ENCODE results near the gene RUSF1.
"Not testable (repeated sequence)": the region's sequence is repeated elsewhere in the genome, so short reads cannot be mapped to it uniquely, and the experiment has no call there.

Gene RUSF1

GRCh38 chr16:31455601-31456314 lies 52.4 kb downstream of the RUSF1 start:
- FAIRE-seq (no peak), DNase-seq (ENCODE audit: insufficient read length, low spot score) (no peak)

GRCh38 chr16:31453255-31454204 lies 54.7 kb downstream of the RUSF1 start:
- FAIRE-seq: no peak
- no peak for TF ChIP-seq CTCF (IDR thresholded peaks at IDR 0.05; ENCODE audit: insufficient read depth, missing control alignments)

More at GRCh38 chr16:31455601-31456314, 52.4 kb downstream of the RUSF1 start:
- TF ChIP-seq CTCF (IDR thresholded peaks at IDR 0.05; ENCODE audit: insufficient read depth, missing control alignments): peak; percentile 46

GRCh38 chr16:31452631-31453106 lies 55.5 kb downstream of the RUSF1 start:
- TF ChIP-seq CTCF (IDR thresholded peaks at IDR 0.05; ENCODE audit: insufficient read depth, missing control alignments): no peak
- DNase-seq (ENCODE audit: insufficient read length, low spot score) (no peak), FAIRE-seq (no peak)

More at GRCh38 chr16:31453255-31454204, 54.7 kb downstream of the RUSF1 start:
- no peak for DNase-seq (ENCODE audit: insufficient read length, low spot score)

GRCh38 chr16:31451681-31452351 lies 56.4 kb downstream of the RUSF1 start:
- DNase-seq (ENCODE audit: insufficient read length, low spot score) (no peak), FAIRE-seq (no peak)
- TF ChIP-seq CTCF (IDR thresholded peaks at IDR 0.05; ENCODE audit: insufficient read depth, missing control alignments): peak; percentile 43

- FAIRE-seq: no peak
- TF ChIP-seq CTCF (IDR thresholded peaks at IDR 0.05; ENCODE audit: insufficient read depth, missing control alignments): no peak
- DNase-seq (ENCODE audit: insufficient read length, low spot score): no peak
Observed at GRCh38 chr16:31451201-31451600, 57.0 kb downstream of the RUSF1 start.

GRCh38 chr16:31445931-31446330 lies 62.3 kb downstream of the RUSF1 start:
- FAIRE-seq; DNase-seq (ENCODE audit: insufficient read length, low spot score): not testable (repeated sequence)

- no peak for FAIRE-seq
- no peak for DNase-seq (ENCODE audit: insufficient read length, low spot score)
- TF ChIP-seq CTCF (IDR thresholded peaks at IDR 0.05; ENCODE audit: insufficient read depth, missing control alignments): no peak
Observed at GRCh38 chr16:31441956-31442355, 66.2 kb downstream of the RUSF1 start.
